IMR-90 (cell line): ENCODE data around the gene ANTXRL. TPM values are rescaled to one million over a fixed set of nuclear protein-coding genes. Genes with fewer than 3 reads are reported as not detected.

Experiments
- ATAC-seq: fragments of 200-7000 bp; cut with Tn5 transposase; 2 replicates; pipeline ENCODE4 v1.9.1; 2020; ENCODE audit warnings: low read depth, mild to moderate bottlenecking, moderate library complexity
- BruUV-seq: library from RNA; stranded (reverse); fragments of 400-500 nt; replicated peaks from 2 replicates; lab custom pipeline; 2021; lab: Mats Ljungman, UMichigan
- CTCF ChIA-PET: fragments of 300-600 bp; formaldehyde crosslinking; extraction: SDS; loops from one replicate; lab custom pipeline; 2021; ENCODE audit warnings: antibody characterized with exemption; lab: Yijun Ruan, JAX
- POLR2A ChIA-PET: fragments of 300-600 bp; sonication (Branson Sonifier 250); formaldehyde crosslinking; loops from one replicate; lab custom pipeline; 2022; ENCODE audit warnings: antibody characterized with exemption; ENCODE audit not compliant: unreplicated experiment; lab: Charles Lee
- DNase-seq: peaks from one replicate; pipeline ENCODE4 v3.0.0; 2013
- H2AFZ ChIP-seq: replicated peaks from 2 replicates; pipeline ENCODE3; 2013; ENCODE audit warnings: low read length, mild to moderate bottlenecking; ENCODE audit not compliant: poor library complexity
- H2AK5ac ChIP-seq: 2 replicates; pipeline ENCODE4 v1.6.1; 2013; ENCODE audit warnings: low read depth, low read length, inconsistent platforms
- H2AK9ac ChIP-seq: replicated peaks from 2 replicates; pipeline ENCODE3; 2013; ENCODE audit warnings: mild to moderate bottlenecking, low read depth, low read length, moderate library complexity; ENCODE audit not compliant: poor library complexity
- H2BK120ac ChIP-seq: 2 replicates; pipeline ENCODE4 v1.6.1; 2013; ENCODE audit warnings: low read depth, low read length, inconsistent platforms
- H2BK15ac ChIP-seq: 3 replicates; pipeline ENCODE4 v1.6.1; 2013; ENCODE audit warnings: low read depth, low read length, inconsistent platforms
- H2BK20ac ChIP-seq: 2 replicates; pipeline ENCODE4 v1.6.1; 2013; ENCODE audit warnings: low read depth, mild to moderate bottlenecking, inconsistent platforms, low read length, moderate library complexity
- H2BK5ac ChIP-seq: 2 replicates; pipeline ENCODE4 v1.6.1; 2013; ENCODE audit warnings: mild to moderate bottlenecking, low read depth, low read length, inconsistent platforms; ENCODE audit not compliant: poor library complexity, severe bottlenecking
- H3K14ac ChIP-seq: replicated peaks from 2 replicates; pipeline ENCODE4 v1.6.1; 2013; ENCODE audit warnings: low read depth, low read length, inconsistent platforms
- H3K18ac ChIP-seq: 2 replicates; pipeline ENCODE4 v1.6.1; 2013; ENCODE audit warnings: low read depth, low read length, control low read depth
- H3K23ac ChIP-seq: 2 replicates; pipeline ENCODE4 v1.6.1; 2013; ENCODE audit warnings: low read depth, low read length, inconsistent platforms
- H3K27ac ChIP-seq: 2 replicates; pipeline ENCODE4 v1.5.1; 2013; ENCODE audit warnings: mild to moderate bottlenecking, control low read depth, low read length; ENCODE audit not compliant: insufficient read depth
- H3K27me3 ChIP-seq: 2 replicates; pipeline ENCODE4 v1.6.1; 2013; ENCODE audit warnings: low read length; ENCODE audit not compliant: control insufficient read depth, insufficient read depth
- H3K36me3 ChIP-seq: 2 replicates; pipeline ENCODE4 v1.6.1; 2013; ENCODE audit warnings: low read length, mixed read lengths; ENCODE audit not compliant: control insufficient read depth, insufficient read depth
- H3K4ac ChIP-seq: 2 replicates; pipeline ENCODE4 v1.6.1; 2013; ENCODE audit warnings: low read depth, low read length, inconsistent platforms
- H3K4me1 ChIP-seq: 2 replicates; pipeline ENCODE4 v1.6.1; 2013; ENCODE audit warnings: low read length, mixed read lengths; ENCODE audit not compliant: control insufficient read depth, insufficient read depth
- H3K4me2 ChIP-seq: 2 replicates; pipeline ENCODE4 v1.6.1; 2013; ENCODE audit warnings: low read depth, mild to moderate bottlenecking, control low read depth, low read length, moderate library complexity
- H3K4me3 ChIP-seq: 2 replicates; pipeline ENCODE4 v1.5.1; 2013; ENCODE audit warnings: low read depth, mild to moderate bottlenecking, control low read depth, low read length, moderate library complexity; ENCODE audit not compliant: insufficient read depth
- H3K56ac ChIP-seq: 2 replicates; pipeline ENCODE4 v1.6.1; 2013; ENCODE audit warnings: low read length, inconsistent platforms; ENCODE audit not compliant: insufficient read depth; ENCODE audit errors: extremely low read depth
- H3K79me1 ChIP-seq, 2 experiments: 2 replicates each; pipeline ENCODE4 v1.6.1; 2013; ENCODE audit warnings: low read length in 2 of 2, inconsistent platforms in 1 of 2, low read depth in 1 of 2
- H3K9ac ChIP-seq: 2 replicates; pipeline ENCODE4 v1.6.1; 2013; ENCODE audit warnings: low read depth, low read length, control low read depth
- H3K9me1 ChIP-seq: 2 replicates; pipeline ENCODE4 v1.6.1; 2013; ENCODE audit warnings: low read length, inconsistent platforms; ENCODE audit not compliant: insufficient read depth
- H3K9me3 ChIP-seq: 2 replicates; pipeline ENCODE4 v1.6.1; 2013; ENCODE audit warnings: low read length; ENCODE audit not compliant: control insufficient read depth, insufficient read depth
- H4K20me1 ChIP-seq: 2 replicates; pipeline ENCODE4 v1.6.1; 2013; ENCODE audit warnings: low read length, inconsistent platforms; ENCODE audit not compliant: insufficient read depth
- H4K5ac ChIP-seq: 2 replicates; pipeline ENCODE4 v1.6.1; 2013; ENCODE audit warnings: mild to moderate bottlenecking, low read depth, low read length, control low read depth
- H4K8ac ChIP-seq, 2 experiments: 2 replicates each; pipeline ENCODE4 v1.6.1; 2013; ENCODE audit warnings: low read depth in 2 of 2, low read length in 2 of 2, control low read depth in 1 of 2, inconsistent platforms in 1 of 2
- H4K91ac ChIP-seq: 2 replicates; pipeline ENCODE4 v1.6.1; 2013; ENCODE audit warnings: low read depth, low read length, inconsistent platforms; ENCODE audit not compliant: insufficient read depth
- BHLHE40 ChIP-seq: fragments of 150-350 bp; IDR thresholded peaks from 2 replicates; pipeline ENCODE4 v1.6.1; 2016; ENCODE audit warnings: mild to moderate bottlenecking, low read depth, low read length
- CEBPB ChIP-seq: IDR thresholded peaks from 2 replicates; pipeline ENCODE4 v1.6.1; 2012; ENCODE audit warnings: low read depth, low read length, improper control_type of control experiment
- CHD1 ChIP-seq: IDR thresholded peaks from 2 replicates; pipeline ENCODE4 v1.6.1; 2012; ENCODE audit warnings: low read depth, low read length, improper control_type of control experiment
- MAFK ChIP-seq: IDR thresholded peaks from 2 replicates; pipeline ENCODE4 v1.6.1; 2012; ENCODE audit warnings: low read depth, low read length, improper control_type of control experiment
- MAZ ChIP-seq: IDR thresholded peaks from 2 replicates; pipeline ENCODE4 v1.6.1; 2012; ENCODE audit warnings: low read depth, mild to moderate bottlenecking, low read length, improper control_type of control experiment, moderate library complexity, borderline replicate concordance
- NFE2L2 ChIP-seq: fragments of 150-350 bp; IDR thresholded peaks from 2 replicates; pipeline ENCODE4 v1.6.1; 2016; ENCODE audit warnings: low read depth, mild to moderate bottlenecking, low read length
- POLR2A ChIP-seq: IDR thresholded peaks from 2 replicates; pipeline ENCODE4 v1.6.1; 2012; ENCODE audit warnings: mild to moderate bottlenecking, low read depth, low read length
- RAD21 ChIP-seq: IDR thresholded peaks from 2 replicates; pipeline ENCODE4 v1.6.1; 2012; ENCODE audit warnings: low read length, improper control_type of control experiment
- RCOR1 ChIP-seq: IDR thresholded peaks from 2 replicates; pipeline ENCODE4 v1.6.1; 2012; ENCODE audit warnings: mild to moderate bottlenecking, low read length, improper control_type of control experiment; ENCODE audit not compliant: insufficient replicate concordance
- RFX5 ChIP-seq: IDR thresholded peaks from 2 replicates; pipeline ENCODE4 v1.8.0; 2012; ENCODE audit warnings: low read depth, mild to moderate bottlenecking, low read length, moderate library complexity
- SMC3 ChIP-seq: fragments of 150-350 bp; IDR thresholded peaks from 2 replicates; pipeline ENCODE4 v1.6.1; 2016; ENCODE audit warnings: low read depth, mild to moderate bottlenecking, antibody characterized with exemption, low read length, moderate library complexity
- WGBS, 2 experiments: methylation state at CpG; one replicate each; pipeline versions ENCODE4 v1.1.5 to v1.1.7; 2013; ENCODE audit warnings: missing lambda C conversion rate in 2 of 2; ENCODE audit not compliant: insufficient read length in 1 of 2; ENCODE audit errors: extremely low coverage in 2 of 2; 5-methylcytosine and 5-hydroxymethylcytosine counted together
- dilution Hi-C: fragments of 300-500 bp; cut with HindIII; formaldehyde crosslinking; loops from one replicate; pipeline ENCODE4 v1.14.3; 2018; ENCODE audit warnings: low sequenced_read_pairs; ENCODE audit not compliant: unreplicated experiment
- in situ Hi-C: fragments of 300-500 bp; cut with MboI; formaldehyde crosslinking; loops from 3 replicates; pipeline ENCODE4 v1.14.3; 2019; ENCODE audit warnings: low sequenced_read_pairs, inconsistent platforms, mixed read lengths
- intact Hi-C: fragments of 100-400 bp; cut with micrococcal nuclease; formaldehyde crosslinking; loops from 2 replicates; pipeline ENCODE4 v1.10.0; 2022
- polyA plus RNA-seq, 3 experiments: library from polyadenylated mRNA; depleted of rRNA; stranded (reverse); fragments of >200 nt; gene quantifications; 2 replicates each; pipeline ENCODE4 v1.2.3, GENCODE V29; 2012; ENCODE audit warnings: low replicate concordance in 1 of 3
- total RNA-seq: library from RNA; depleted of rRNA; stranded (reverse); fragments of >200 nt; gene quantifications from 2 replicates; pipeline ENCODE4 v1.2.3, GENCODE V29; 2012
- TF ChIP-seq, protein P1 (sequence below): fragments of 150-350 bp; IDR thresholded peaks from 2 replicates; pipeline ENCODE4 v1.6.1; 2016; ENCODE audit warnings: low read depth, mild to moderate bottlenecking, low read length, moderate library complexity, borderline replicate concordance
- TF ChIP-seq, protein P2 (sequence below): conservative IDR thresholded peaks from 2 replicates; pipeline ENCODE4 v1.5.1; 2012; ENCODE audit warnings: mild to moderate bottlenecking, low read depth, low read length, improper control_type of control experiment

ANTXRL gene
- total and polyA plus RNA-seq, 2 of the 4 experiments (the other 2 are of a cell fraction), result not detected

DNA sequence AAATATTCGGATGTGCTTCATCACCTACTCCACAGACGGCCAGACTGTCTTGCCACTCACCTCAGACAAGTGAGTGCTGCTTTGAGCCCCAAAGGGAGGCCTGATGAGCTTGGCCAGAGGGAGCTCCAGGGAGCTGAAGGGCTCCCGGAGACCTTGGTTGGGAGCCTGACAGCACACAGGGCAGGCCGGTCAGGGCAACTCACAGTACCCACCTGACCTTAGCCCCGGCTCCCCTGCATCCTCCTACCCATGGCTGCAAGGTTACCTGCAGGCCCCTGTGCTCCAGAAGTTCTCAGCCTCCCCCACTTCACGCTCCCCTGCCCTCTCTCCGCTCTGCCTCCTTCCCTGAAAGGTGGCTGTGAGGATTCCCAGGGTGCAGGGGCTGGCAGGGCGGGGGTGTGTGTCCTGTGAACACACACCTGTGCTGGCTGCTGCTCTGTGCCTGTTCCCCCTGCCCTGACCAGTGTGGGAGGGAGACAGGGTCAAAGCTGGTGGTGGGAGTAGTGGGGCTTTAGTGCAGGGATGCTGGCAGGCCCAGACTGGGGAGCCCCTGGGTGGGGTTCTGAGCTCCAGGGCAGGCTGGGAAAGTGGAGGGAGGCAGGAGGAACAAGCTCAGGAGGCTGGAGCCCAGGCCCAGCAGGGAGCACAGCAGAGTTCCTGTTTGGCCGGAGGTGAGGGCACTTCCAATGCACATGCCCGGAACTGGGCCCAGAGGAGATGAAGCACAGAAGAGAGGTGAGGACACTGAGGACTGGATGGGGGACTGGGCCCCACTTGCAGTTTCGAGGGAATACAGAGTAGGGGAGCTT, 7.2 kb downstream of the ANTXRL start:
- dilution Hi-C loops (no loop called here), intact Hi-C loops (no loop called here), in situ Hi-C loops (no loop called here)
- H2BK120ac ChIP-seq, result peak overlapping the region; percentile 15; the same call in 1 of the 2 replicates
- H4K8ac ChIP-seq, result no peak overlapping the region
- H2BK5ac ChIP-seq, result no peak overlapping the region
- H3K9me1 ChIP-seq, result peaks cover 12% of the 10 kb centered on the region; the same call in 1 of the 2 replicates
- no peak overlapping the region for H3K4me3 ChIP-seq
- POLR2A ChIA-PET, result no interaction called here
- no peak overlapping the region for H3K27ac ChIP-seq
- H3K27me3 ChIP-seq, result no peaks in the 10 kb centered on the region; the same call in 1 of the 2 replicates
- H2BK15ac ChIP-seq, result no peak overlapping the region
- no peak overlapping the region for H2AFZ ChIP-seq
- H3K18ac ChIP-seq, result no peak overlapping the region
- no peak overlapping the region for H4K5ac ChIP-seq
- DNase-seq (no peak), ATAC-seq (peak; percentile 40; the same call in 1 of the 2 replicates)
- no TSS peak for BruUV-seq
- TF ChIP-seq CEBPB (no peak), BHLHE40 (no peak), CHD1 (no peak), RFX5 (no peak), MAZ (no peak), SMC3 (peak; percentile 24; the same call in 1 of the 2 replicates), MAFK (no peak), RCOR1 (no peak), RAD21 (no peak), NFE2L2 (no peak), POLR2A (no peak)
- TF ChIP-seq, protein P1, sequence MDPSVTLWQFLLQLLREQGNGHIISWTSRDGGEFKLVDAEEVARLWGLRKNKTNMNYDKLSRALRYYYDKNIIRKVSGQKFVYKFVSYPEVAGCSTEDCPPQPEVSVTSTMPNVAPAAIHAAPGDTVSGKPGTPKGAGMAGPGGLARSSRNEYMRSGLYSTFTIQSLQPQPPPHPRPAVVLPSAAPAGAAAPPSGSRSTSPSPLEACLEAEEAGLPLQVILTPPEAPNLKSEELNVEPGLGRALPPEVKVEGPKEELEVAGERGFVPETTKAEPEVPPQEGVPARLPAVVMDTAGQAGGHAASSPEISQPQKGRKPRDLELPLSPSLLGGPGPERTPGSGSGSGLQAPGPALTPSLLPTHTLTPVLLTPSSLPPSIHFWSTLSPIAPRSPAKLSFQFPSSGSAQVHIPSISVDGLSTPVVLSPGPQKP, result no peak
- TF ChIP-seq, protein P2, sequence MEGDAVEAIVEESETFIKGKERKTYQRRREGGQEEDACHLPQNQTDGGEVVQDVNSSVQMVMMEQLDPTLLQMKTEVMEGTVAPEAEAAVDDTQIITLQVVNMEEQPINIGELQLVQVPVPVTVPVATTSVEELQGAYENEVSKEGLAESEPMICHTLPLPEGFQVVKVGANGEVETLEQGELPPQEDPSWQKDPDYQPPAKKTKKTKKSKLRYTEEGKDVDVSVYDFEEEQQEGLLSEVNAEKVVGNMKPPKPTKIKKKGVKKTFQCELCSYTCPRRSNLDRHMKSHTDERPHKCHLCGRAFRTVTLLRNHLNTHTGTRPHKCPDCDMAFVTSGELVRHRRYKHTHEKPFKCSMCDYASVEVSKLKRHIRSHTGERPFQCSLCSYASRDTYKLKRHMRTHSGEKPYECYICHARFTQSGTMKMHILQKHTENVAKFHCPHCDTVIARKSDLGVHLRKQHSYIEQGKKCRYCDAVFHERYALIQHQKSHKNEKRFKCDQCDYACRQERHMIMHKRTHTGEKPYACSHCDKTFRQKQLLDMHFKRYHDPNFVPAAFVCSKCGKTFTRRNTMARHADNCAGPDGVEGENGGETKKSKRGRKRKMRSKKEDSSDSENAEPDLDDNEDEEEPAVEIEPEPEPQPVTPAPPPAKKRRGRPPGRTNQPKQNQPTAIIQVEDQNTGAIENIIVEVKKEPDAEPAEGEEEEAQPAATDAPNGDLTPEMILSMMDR, result 0 out of 2 replicates have a peak, but pooled peaks have one; percentile 18
- H3K4ac ChIP-seq, result no peak overlapping the region
- H3K56ac ChIP-seq, result no peak overlapping the region
- WGBS, 2 experiments, result 75% methylated on average over 2 of the region's 11 CpGs; no CpG with 5 or more reads in 1 of the 2 experiments
- no peaks in the 10 kb centered on the region for H3K9me3 ChIP-seq
- no peak overlapping the region for H3K14ac ChIP-seq
- no peak overlapping the region for H2AK9ac ChIP-seq
- H2BK20ac ChIP-seq, result no peak overlapping the region
- no peak overlapping the region for H2AK5ac ChIP-seq
- no peaks in the 10 kb centered on the region for H3K79me1 ChIP-seq
- no peak overlapping the region for H3K9ac ChIP-seq
- H3K4me1 ChIP-seq, result no peaks in the 10 kb centered on the region
- no peak overlapping the region for H4K91ac ChIP-seq
- H4K20me1 ChIP-seq, result no peaks in the 10 kb centered on the region
- CTCF ChIA-PET, result interaction anchor here (0.6 kb wide), 1 partner anchor 104 kb away, joined by 3 read pairs; no protein-coding TSS in a partner anchor
- H3K4me2 ChIP-seq, result no peak overlapping the region
- no peak overlapping the region for H3K23ac ChIP-seq
- H3K36me3 ChIP-seq, result no peaks in the 10 kb centered on the region
